Trophoblast cell (in vitro differentiated cells and primary cell): Measurements from ENCODE around the gene TBC1D5.

Source experiments
- DNase-seq, 2 donors: peaks; one replicate each; pipeline ENCODE4 v3.0.0-alpha.2; 2016
- H2AFZ ChIP-seq: 2 replicates; pipeline ENCODE4 v1.6.1; 2013; ENCODE audit warnings: low read length, moderate library complexity, mild to moderate bottlenecking; ENCODE audit not compliant: insufficient read depth, poor library complexity
- H2AK5ac ChIP-seq: 2 replicates; pipeline ENCODE4 v1.6.1; 2013; ENCODE audit warnings: mild to moderate bottlenecking, low read length
- H2BK120ac ChIP-seq: 2 replicates; pipeline ENCODE4 v1.6.1; 2013; ENCODE audit warnings: low read length, mild to moderate bottlenecking, moderate library complexity; ENCODE audit not compliant: insufficient read depth, poor library complexity
- H2BK12ac ChIP-seq: 2 replicates; pipeline ENCODE4 v1.6.1; 2013; ENCODE audit warnings: mild to moderate bottlenecking, low read length, moderate library complexity
- H2BK5ac ChIP-seq: 2 replicates; pipeline ENCODE4 v1.6.1; 2013; ENCODE audit warnings: low read length, low read depth, moderate library complexity, mild to moderate bottlenecking; ENCODE audit not compliant: poor library complexity
- H3K14ac ChIP-seq: 2 replicates; pipeline ENCODE4 v1.6.1; 2013; ENCODE audit warnings: mild to moderate bottlenecking, low read length
- H3K18ac ChIP-seq: 2 replicates; pipeline ENCODE4 v1.6.1; 2013; ENCODE audit warnings: mild to moderate bottlenecking, low read length
- H3K23ac ChIP-seq: 2 replicates; pipeline ENCODE4 v1.6.1; 2013; ENCODE audit warnings: low read length
- H3K27ac ChIP-seq: 2 replicates; pipeline ENCODE4 v1.5.1; 2013; ENCODE audit warnings: low read depth, mild to moderate bottlenecking, inconsistent platforms, low read length, moderate library complexity
- H3K27me3 ChIP-seq: 2 replicates; pipeline ENCODE4 v1.6.1; 2013; ENCODE audit warnings: inconsistent platforms, mild to moderate bottlenecking, low read length, moderate library complexity; ENCODE audit not compliant: insufficient read depth
- H3K36me3 ChIP-seq, 2 experiments: 1 replicate in 1 of 2; 2 replicates in 1 of 2; pipeline ENCODE4 v1.6.1; 2013; ENCODE audit warnings: low read length in 2 of 2, mild to moderate bottlenecking in 2 of 2, moderate library complexity in 1 of 2; ENCODE audit not compliant: insufficient read depth in 2 of 2, control insufficient read depth in 1 of 2
- H3K4ac ChIP-seq: 2 replicates; pipeline ENCODE4 v1.6.1; 2013; ENCODE audit warnings: low read depth, mild to moderate bottlenecking, low read length, moderate library complexity
- H3K4me1 ChIP-seq, 2 experiments: 1 replicate in 1 of 2; 2 replicates in 1 of 2; pipeline ENCODE4 v1.6.1; 2013; ENCODE audit warnings: low read length in 2 of 2, mild to moderate bottlenecking in 2 of 2, moderate library complexity in 1 of 2; ENCODE audit not compliant: insufficient read depth in 2 of 2, control insufficient read depth in 1 of 2
- H3K4me2 ChIP-seq: 2 replicates; pipeline ENCODE4 v1.6.1; 2013; ENCODE audit warnings: inconsistent platforms, mild to moderate bottlenecking, low read length, moderate library complexity
- H3K4me3 ChIP-seq: 2 replicates; pipeline ENCODE4 v1.5.1; 2013; ENCODE audit warnings: mild to moderate bottlenecking, low read depth, low read length, inconsistent platforms
- H3K79me1 ChIP-seq: one replicate; pipeline ENCODE4 v1.6.1; 2013; ENCODE audit warnings: low read length
- H3K79me2 ChIP-seq: 2 replicates; pipeline ENCODE4 v1.6.1; 2013; ENCODE audit warnings: low read length, mild to moderate bottlenecking; ENCODE audit not compliant: control insufficient read depth, insufficient read depth, poor library complexity
- H3K9ac ChIP-seq: 2 replicates; pipeline ENCODE4 v1.6.1; 2013; ENCODE audit warnings: mild to moderate bottlenecking, low read length
- H3K9me3 ChIP-seq: 2 replicates; pipeline ENCODE4 v1.6.1; 2013; ENCODE audit warnings: low read depth, mild to moderate bottlenecking, control low read depth, inconsistent platforms, low read length; ENCODE audit not compliant: insufficient read depth
- H4K12ac ChIP-seq: 2 replicates; pipeline ENCODE4 v1.6.1; 2013; ENCODE audit warnings: low read depth, mild to moderate bottlenecking, low read length, moderate library complexity
- H4K8ac ChIP-seq: 2 replicates; pipeline ENCODE4 v1.6.1; 2013; ENCODE audit warnings: low read depth, mild to moderate bottlenecking, low read length, moderate library complexity
- H4K91ac ChIP-seq: one replicate; pipeline ENCODE4 v1.6.1; 2013; ENCODE audit warnings: low read depth, mild to moderate bottlenecking, low read length, moderate library complexity
- WGBS: extraction: QIAGEN DNeasy Blood & Tissue Kit; methylation state at CpG from one replicate; pipeline ENCODE4 v1.1.7; 2013; ENCODE audit warnings: missing lambda C conversion rate; ENCODE audit not compliant: insufficient read length, insufficient coverage; ENCODE audit errors: extremely low coverage; 5-methylcytosine and 5-hydroxymethylcytosine counted together

TBC1D5 gene

DNA sequence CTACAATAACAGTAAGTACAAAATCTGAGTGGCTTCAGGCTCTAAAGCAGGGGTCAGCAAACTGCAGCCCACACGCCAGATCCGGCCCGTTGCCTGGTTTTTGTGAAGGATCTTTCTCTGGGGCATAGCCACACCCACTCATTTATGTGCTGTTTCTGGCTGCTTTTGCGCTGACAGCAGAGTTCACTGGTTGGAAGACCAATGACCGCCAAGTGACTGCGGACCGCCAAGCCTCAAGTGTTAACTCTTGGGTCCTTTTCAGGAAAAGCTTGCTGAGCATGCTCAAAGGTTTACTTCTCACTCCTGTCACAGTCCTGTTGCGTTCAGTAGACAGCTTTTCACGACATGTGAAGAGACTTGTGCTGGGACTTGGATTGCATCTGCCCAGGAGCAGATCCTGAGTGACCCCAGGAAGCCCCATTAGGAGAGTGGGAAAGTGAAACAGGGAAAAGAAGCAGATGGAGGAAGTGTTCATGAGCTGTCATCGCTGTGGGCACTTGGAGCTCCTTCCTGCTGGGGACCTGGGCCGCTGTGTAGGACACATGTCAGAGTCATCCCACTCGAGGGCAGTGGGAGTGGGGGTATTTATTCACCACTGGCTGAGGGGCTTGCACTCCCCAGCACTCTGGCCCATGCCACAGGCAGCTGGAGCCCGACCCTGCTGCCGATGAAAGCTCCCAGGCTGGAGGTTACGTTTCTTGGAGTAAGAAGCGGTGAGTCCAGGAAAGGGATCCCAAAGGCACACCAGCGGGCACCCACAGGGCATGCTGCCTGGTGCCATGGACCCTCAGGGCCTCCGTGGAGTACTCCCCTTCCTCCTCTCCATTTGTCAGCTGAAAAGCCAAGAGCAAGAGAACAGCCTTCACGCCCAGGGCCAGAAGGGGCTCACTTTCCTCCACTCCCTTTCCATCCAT lies 608.5 kb downstream of the TBC1D5 start:
- H3K18ac ChIP-seq: no peak overlapping the region
- H2BK5ac ChIP-seq: no peak overlapping the region
- no peaks in the 10 kb centered on the region for H3K4me1 ChIP-seq
- no peak overlapping the region for H2AFZ ChIP-seq
- H4K12ac ChIP-seq: no peak overlapping the region
- H2BK120ac ChIP-seq: no peak overlapping the region
- H4K91ac ChIP-seq: no peak overlapping the region
- no peak overlapping the region for H3K4ac ChIP-seq
- no peak overlapping the region for H2AK5ac ChIP-seq
- no peak overlapping the region for H3K9ac ChIP-seq
- H3K79me1 ChIP-seq: no peaks in the 10 kb centered on the region
- no peak overlapping the region for H3K4me3 ChIP-seq
- no peak overlapping the region for H2BK12ac ChIP-seq
- no peak overlapping the region for H4K8ac ChIP-seq
- no peaks in the 10 kb centered on the region for H3K27me3 ChIP-seq
- no CpG with 5 or more reads among the region's 19 CpGs for WGBS
- no peak overlapping the region for H3K27ac ChIP-seq
- H3K23ac ChIP-seq: no peak overlapping the region
- H3K9me3 ChIP-seq: peaks cover 11% of the 10 kb centered on the region
- no peak overlapping the region for H3K14ac ChIP-seq
- H3K4me2 ChIP-seq: no peak overlapping the region
- no peaks in the 10 kb centered on the region for H3K36me3 ChIP-seq
- peak; percentile 13 to 58 for DNase-seq
- H3K79me2 ChIP-seq: no peaks in the 10 kb centered on the region

GRCh38 chr3:17132286-17133115 lies 609.9 kb downstream of the TBC1D5 start:
- Histone ChIP-seq H3K9ac (no peak overlapping the region), H4K91ac (no peak overlapping the region), H3K18ac (no peak overlapping the region), H2BK12ac (no peak overlapping the region), H3K36me3 (no peaks in the 10 kb centered on the region), H4K12ac (no peak overlapping the region), H2AK5ac (no peak overlapping the region), H3K4me3 (no peak overlapping the region), H3K4me2 (no peak overlapping the region), H2AFZ (no peak overlapping the region), H2BK5ac (no peak overlapping the region), H4K8ac (no peak overlapping the region), H3K79me2 (no peaks in the 10 kb centered on the region), H3K27ac (no peak overlapping the region), H3K23ac (no peak overlapping the region), H3K27me3 (no peaks in the 10 kb centered on the region), H3K14ac (no peak overlapping the region), H3K4me1 (no peaks in the 10 kb centered on the region), H2BK120ac (no peak overlapping the region), H3K4ac (no peak overlapping the region), H3K9me3 (peaks cover 11% of the 10 kb centered on the region), H3K79me1 (no peaks in the 10 kb centered on the region)
- DNase-seq: peak; percentile 94 to 95
- no CpG with 5 or more reads among the region's 10 CpGs for WGBS

DNA sequence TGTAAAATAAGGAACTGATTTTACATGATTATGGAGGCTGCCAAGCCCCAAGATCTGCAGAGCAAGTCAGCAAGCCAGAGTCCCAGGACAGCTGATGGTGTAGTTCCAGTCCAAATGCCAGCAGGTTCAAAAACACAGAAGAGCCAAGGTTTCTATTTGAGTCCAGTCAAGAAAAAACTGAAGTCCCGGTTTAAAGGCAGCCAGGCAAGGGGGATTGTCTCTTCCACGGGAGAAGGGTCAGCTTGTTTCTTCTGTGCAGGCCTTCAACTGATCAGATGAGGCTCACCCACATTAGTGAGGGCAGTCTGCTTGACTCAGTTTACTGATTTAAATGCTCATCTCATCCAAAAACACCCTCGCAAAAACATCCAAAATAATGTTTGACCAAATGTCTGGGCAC lies 611.5 kb downstream of the TBC1D5 start:
- H3K9me3 ChIP-seq: peaks cover 2% of the 10 kb centered on the region
- H3K36me3 ChIP-seq: no peaks in the 10 kb centered on the region
- H4K12ac ChIP-seq: no peak overlapping the region
- no peak overlapping the region for H2BK5ac ChIP-seq
- H3K79me1 ChIP-seq: no peaks in the 10 kb centered on the region
- H2AK5ac ChIP-seq: no peak overlapping the region
- no peak overlapping the region for H3K9ac ChIP-seq
- DNase-seq: no peak
- no peak overlapping the region for H3K14ac ChIP-seq
- no peak overlapping the region for H3K18ac ChIP-seq
- H3K27ac ChIP-seq: no peak overlapping the region
- no peak overlapping the region for H3K4me2 ChIP-seq
- no peak overlapping the region for H3K23ac ChIP-seq
- no peak overlapping the region for H3K4ac ChIP-seq
- no peak overlapping the region for H2AFZ ChIP-seq
- H3K4me3 ChIP-seq: no peak overlapping the region
- H4K91ac ChIP-seq: no peak overlapping the region
- no CpG with 5 or more reads among the region's 3 CpGs for whole genome bisulfite sequencing
- H4K8ac ChIP-seq: no peak overlapping the region
- no peak overlapping the region for H2BK12ac ChIP-seq
- no peaks in the 10 kb centered on the region for H3K79me2 ChIP-seq
- no peak overlapping the region for H2BK120ac ChIP-seq
- no peaks in the 10 kb centered on the region for H3K4me1 ChIP-seq
- H3K27me3 ChIP-seq: no peaks in the 10 kb centered on the region

- Histone ChIP-seq H3K23ac (no peak overlapping the region), H3K79me1 (no peaks in the 10 kb centered on the region), H4K8ac (no peak overlapping the region), H3K9me3 (peaks cover 2% of the 10 kb centered on the region), H2BK120ac (no peak overlapping the region), H3K27me3 (no peaks in the 10 kb centered on the region), H3K27ac (no peak overlapping the region), H3K14ac (no peak overlapping the region), H3K4me2 (no peak overlapping the region), H2BK5ac (no peak overlapping the region), H3K4me1 (no peaks in the 10 kb centered on the region), H3K9ac (no peak overlapping the region), H2AFZ (no peak overlapping the region), H2BK12ac (no peak overlapping the region), H2AK5ac (no peak overlapping the region), H4K12ac (no peak overlapping the region), H3K18ac (no peak overlapping the region), H3K4ac (no peak overlapping the region), H3K36me3 (no peaks in the 10 kb centered on the region), H3K4me3 (no peak overlapping the region), H4K91ac (no peak overlapping the region), H3K79me2 (no peaks in the 10 kb centered on the region)
- DNase-seq: no peak
- WGBS: no CpG with 5 or more reads among the region's 3 CpGs
Measured at GRCh38 chr3:17129556-17129955, 612.9 kb downstream of the TBC1D5 start.
